ENCODE measurements around the gene CLPX.
"Not testable (repeated sequence)": the region's sequence is repeated elsewhere in the genome, so short reads cannot be mapped to it uniquely, and the experiment has no call there.

Gene CLPX

DNA sequence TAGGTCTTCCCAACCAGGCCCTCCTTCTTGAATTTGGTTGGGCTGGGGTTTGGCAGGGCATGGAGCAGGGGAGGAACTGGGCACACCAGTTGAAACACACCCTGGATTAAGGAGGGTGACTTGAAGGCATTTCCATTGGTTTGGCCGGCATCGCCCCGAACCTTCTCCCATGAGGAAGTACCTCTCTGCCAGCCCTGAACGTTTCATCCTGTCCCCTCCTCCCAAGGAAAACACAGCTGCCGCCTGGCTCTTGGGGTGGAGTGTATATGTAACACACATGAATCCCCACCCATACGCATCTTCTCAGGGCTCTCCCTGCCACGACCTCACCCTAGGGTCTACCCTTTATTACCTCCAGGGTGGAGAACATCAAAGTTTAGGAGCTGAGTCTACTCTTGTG, 84.7 kb downstream of the CLPX start:
- DNase-seq, result no peak

DNA sequence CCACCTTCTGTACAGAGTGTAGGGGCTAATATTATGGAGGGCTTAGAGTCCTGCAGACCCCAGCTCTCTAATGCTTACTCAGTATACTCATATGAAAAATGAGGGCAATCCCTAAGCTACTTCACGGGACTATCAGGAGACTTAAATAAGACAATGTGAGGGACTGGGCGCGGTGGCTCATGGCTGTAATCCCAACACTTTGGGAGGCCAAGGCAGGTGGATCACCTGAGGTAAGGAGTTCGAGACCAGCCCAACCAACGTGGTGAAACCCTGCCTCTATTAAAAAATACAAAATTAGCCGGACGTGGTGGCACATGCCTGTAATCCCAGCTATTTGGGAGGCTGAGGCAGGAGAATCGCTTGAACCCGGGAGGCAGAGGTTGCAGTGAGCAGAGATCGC, 85.3 kb downstream of the CLPX start:
- not testable (repeated sequence) for DNase-seq

DNA sequence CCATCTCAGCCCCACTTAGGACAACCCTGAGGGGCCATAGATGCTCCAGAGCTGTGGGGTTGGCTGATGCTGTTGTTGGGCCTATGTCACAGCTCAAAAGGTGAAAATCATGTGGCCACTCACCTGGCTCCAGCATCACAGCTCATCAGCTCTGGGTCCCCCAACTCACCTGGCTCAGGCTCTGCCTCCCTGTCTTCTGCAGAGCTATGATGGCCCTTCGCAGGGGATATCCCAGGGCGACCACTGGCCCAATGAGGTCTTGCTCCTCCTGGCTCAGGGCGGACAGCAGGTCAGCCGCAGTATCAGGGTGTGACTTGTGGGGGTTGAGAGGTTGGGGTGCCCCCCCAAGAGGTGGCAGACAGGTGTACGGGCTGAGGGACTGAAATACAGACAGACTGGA, 85.8 kb downstream of the CLPX start:
- DNase-seq, result no peak

All from CD4-positive, alpha-beta T cell treated with Interleukin-17A for 4 hours (primary cell).